Activated CD8-positive, alpha-beta memory T cell treated with anti-CD3 and anti-CD28 coated beads for 48 hours (primary cell): Measurements from ENCODE around the gene IFFO2.

Experiments used
- DNase-seq, 3 experiments: peaks; one replicate each; pipeline ENCODE4 v3.0.0-alpha.2; 2020; ENCODE audit warnings: low read depth in 2 of 3, low spot score in 2 of 3

IFFO2 gene

GRCh38 chr1:18951818-18952391 is 4.6 kb downstream of the IFFO2 start:
- peak; percentile 69 to 82 (median 71) for DNase-seq

GRCh38 chr1:18951416-18951815 is 5.1 kb downstream of the IFFO2 start:
- DNase-seq = peak in 1 of 3 experiments; percentile 34

GRCh38 chr1:18950401-18951026 is 6.0 kb downstream of the IFFO2 start:
- DNase-seq = no peak

- DNase-seq = no peak
Observed at GRCh38 chr1:18949686-18950400, 6.6 kb downstream of the IFFO2 start.

- no peak for DNase-seq
Observed at GRCh38 chr1:18948913-18949685, 7.4 kb downstream of the IFFO2 start.

GRCh38 chr1:18948048-18948912 is 8.2 kb downstream of the IFFO2 start:
- no peak for DNase-seq

GRCh38 chr1:18947570-18947969 is 8.9 kb downstream of the IFFO2 start:
- DNase-seq = no peak

- DNase-seq = no peak
Observed at GRCh38 chr1:18946550-18947381, 9.7 kb downstream of the IFFO2 start.

GRCh38 chr1:18945401-18945849 is 11.1 kb downstream of the IFFO2 start:
- no peak for DNase-seq

GRCh38 chr1:18944810-18945209 is 11.7 kb downstream of the IFFO2 start:
- DNase-seq = no peak

- no peak for DNase-seq
Observed at GRCh38 chr1:18943914-18944572, 12.4 kb downstream of the IFFO2 start.

- DNase-seq = no peak
Observed at GRCh38 chr1:18943162-18943561, 13.3 kb downstream of the IFFO2 start.

GRCh38 chr1:18942340-18942739 is 14.1 kb downstream of the IFFO2 start:
- DNase-seq = no peak

- no peak for DNase-seq
Observed at GRCh38 chr1:18941221-18942141, 15.0 kb downstream of the IFFO2 start.

GRCh38 chr1:18940303-18941020 is 16.0 kb downstream of the IFFO2 start:
- no peak for DNase-seq

- DNase-seq = no peak
Observed at GRCh38 chr1:18939398-18940302, 16.8 kb downstream of the IFFO2 start.

- no peak for DNase-seq
Observed at GRCh38 chr1:18938707-18939070, 17.8 kb downstream of the IFFO2 start.
